Trophoblast cell (in vitro differentiated cells and primary cell): ENCODE measurements around the gene LRCH1.

Experiments used
- DNase-seq, 2 donors: peaks; one replicate each; pipeline ENCODE4 v3.0.0-alpha.2; 2016
- H2AFZ ChIP-seq: 2 replicates; pipeline ENCODE4 v1.6.1; 2013; ENCODE audit warnings: low read length, moderate library complexity, mild to moderate bottlenecking; ENCODE audit not compliant: insufficient read depth, poor library complexity
- H2AK5ac ChIP-seq: 2 replicates; pipeline ENCODE4 v1.6.1; 2013; ENCODE audit warnings: mild to moderate bottlenecking, low read length
- H2BK120ac ChIP-seq: 2 replicates; pipeline ENCODE4 v1.6.1; 2013; ENCODE audit warnings: low read length, mild to moderate bottlenecking, moderate library complexity; ENCODE audit not compliant: insufficient read depth, poor library complexity
- H2BK12ac ChIP-seq: 2 replicates; pipeline ENCODE4 v1.6.1; 2013; ENCODE audit warnings: mild to moderate bottlenecking, low read length, moderate library complexity
- H2BK5ac ChIP-seq: 2 replicates; pipeline ENCODE4 v1.6.1; 2013; ENCODE audit warnings: low read length, low read depth, moderate library complexity, mild to moderate bottlenecking; ENCODE audit not compliant: poor library complexity
- H3K14ac ChIP-seq: 2 replicates; pipeline ENCODE4 v1.6.1; 2013; ENCODE audit warnings: mild to moderate bottlenecking, low read length
- H3K18ac ChIP-seq: 2 replicates; pipeline ENCODE4 v1.6.1; 2013; ENCODE audit warnings: mild to moderate bottlenecking, low read length
- H3K23ac ChIP-seq: 2 replicates; pipeline ENCODE4 v1.6.1; 2013; ENCODE audit warnings: low read length
- H3K27ac ChIP-seq: 2 replicates; pipeline ENCODE4 v1.5.1; 2013; ENCODE audit warnings: low read depth, mild to moderate bottlenecking, inconsistent platforms, low read length, moderate library complexity
- H3K27me3 ChIP-seq: 2 replicates; pipeline ENCODE4 v1.6.1; 2013; ENCODE audit warnings: inconsistent platforms, mild to moderate bottlenecking, low read length, moderate library complexity; ENCODE audit not compliant: insufficient read depth
- H3K36me3 ChIP-seq, 2 experiments: 1 replicate in 1 of 2; 2 replicates in 1 of 2; pipeline ENCODE4 v1.6.1; 2013; ENCODE audit warnings: low read length in 2 of 2, mild to moderate bottlenecking in 2 of 2, moderate library complexity in 1 of 2; ENCODE audit not compliant: insufficient read depth in 2 of 2, control insufficient read depth in 1 of 2
- H3K4ac ChIP-seq: 2 replicates; pipeline ENCODE4 v1.6.1; 2013; ENCODE audit warnings: low read depth, mild to moderate bottlenecking, low read length, moderate library complexity
- H3K4me1 ChIP-seq, 2 experiments: 1 replicate in 1 of 2; 2 replicates in 1 of 2; pipeline ENCODE4 v1.6.1; 2013; ENCODE audit warnings: low read length in 2 of 2, mild to moderate bottlenecking in 2 of 2, moderate library complexity in 1 of 2; ENCODE audit not compliant: insufficient read depth in 2 of 2, control insufficient read depth in 1 of 2
- H3K4me2 ChIP-seq: 2 replicates; pipeline ENCODE4 v1.6.1; 2013; ENCODE audit warnings: inconsistent platforms, mild to moderate bottlenecking, low read length, moderate library complexity
- H3K4me3 ChIP-seq: 2 replicates; pipeline ENCODE4 v1.5.1; 2013; ENCODE audit warnings: mild to moderate bottlenecking, low read depth, low read length, inconsistent platforms
- H3K79me1 ChIP-seq: one replicate; pipeline ENCODE4 v1.6.1; 2013; ENCODE audit warnings: low read length
- H3K79me2 ChIP-seq: 2 replicates; pipeline ENCODE4 v1.6.1; 2013; ENCODE audit warnings: low read length, mild to moderate bottlenecking; ENCODE audit not compliant: control insufficient read depth, insufficient read depth, poor library complexity
- H3K9ac ChIP-seq: 2 replicates; pipeline ENCODE4 v1.6.1; 2013; ENCODE audit warnings: mild to moderate bottlenecking, low read length
- H3K9me3 ChIP-seq: 2 replicates; pipeline ENCODE4 v1.6.1; 2013; ENCODE audit warnings: low read depth, mild to moderate bottlenecking, control low read depth, inconsistent platforms, low read length; ENCODE audit not compliant: insufficient read depth
- H4K12ac ChIP-seq: 2 replicates; pipeline ENCODE4 v1.6.1; 2013; ENCODE audit warnings: low read depth, mild to moderate bottlenecking, low read length, moderate library complexity
- H4K8ac ChIP-seq: 2 replicates; pipeline ENCODE4 v1.6.1; 2013; ENCODE audit warnings: low read depth, mild to moderate bottlenecking, low read length, moderate library complexity
- H4K91ac ChIP-seq: one replicate; pipeline ENCODE4 v1.6.1; 2013; ENCODE audit warnings: low read depth, mild to moderate bottlenecking, low read length, moderate library complexity
- WGBS: extraction: QIAGEN DNeasy Blood & Tissue Kit; methylation state at CpG from one replicate; pipeline ENCODE4 v1.1.7; 2013; ENCODE audit warnings: missing lambda C conversion rate; ENCODE audit not compliant: insufficient read length, insufficient coverage; ENCODE audit errors: extremely low coverage; 5-methylcytosine and 5-hydroxymethylcytosine counted together

LRCH1 gene

DNA sequence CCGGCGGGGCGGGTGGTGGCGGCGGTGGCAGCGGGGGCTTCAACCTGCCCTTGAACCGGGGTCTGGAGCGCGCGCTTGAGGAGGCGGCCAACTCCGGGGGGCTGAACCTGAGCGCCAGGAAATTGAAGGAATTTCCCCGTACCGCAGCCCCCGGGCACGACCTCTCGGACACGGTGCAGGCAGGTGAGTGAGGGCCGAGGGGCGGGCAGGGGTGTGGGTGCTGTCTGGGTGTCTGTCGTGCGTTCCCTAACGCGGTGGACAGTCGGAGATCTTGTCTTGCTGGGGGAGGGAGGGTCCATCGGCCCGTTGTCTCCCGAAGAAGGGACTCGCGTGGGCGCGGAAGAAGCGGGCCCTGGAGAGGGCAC is 533 bp downstream of the LRCH1 start:
- Histone ChIP-seq H3K4me3 (peak overlapping the region; percentile 98), H3K9ac (peak overlapping the region; percentile 97), H3K36me3 (no peaks in the 10 kb centered on the region), H3K27ac (peak overlapping the region; percentile 76), H4K12ac (peak overlapping the region; percentile 49), H2AK5ac (peak overlapping the region; percentile 40), H3K27me3 (no peaks in the 10 kb centered on the region), H3K4me2 (peak overlapping the region; percentile 82), H3K79me2 (peaks cover 22% of the 10 kb centered on the region), H3K18ac (peak overlapping the region; percentile 97), H2AFZ (peak overlapping the region; percentile 34), H3K14ac (peak overlapping the region; percentile 91), H2BK120ac (peak overlapping the region; percentile 88), H2BK5ac (peak overlapping the region; percentile 53), H3K9me3 (no peaks in the 10 kb centered on the region), H4K8ac (peak overlapping the region; percentile 40), H3K4me1 (peaks cover 6 to 12% of the 10 kb centered on the region in 2 experiments), H3K79me1 (peaks cover 24% of the 10 kb centered on the region), H4K91ac (peak overlapping the region; percentile 80), H3K23ac (no peak overlapping the region), H2BK12ac (peak overlapping the region; percentile 37), H3K4ac (peak overlapping the region; percentile 91)
- DNase-seq = peak in 1 of 2 donors; percentile 13
- WGBS = no CpG with 5 or more reads among the region's 34 CpGs

GRCh38 chr13:46553886-46554858 is 1.2 kb downstream of the LRCH1 start:
- Histone ChIP-seq H2BK5ac (peak overlapping the region; percentile 53), H3K9ac (peak overlapping the region; percentile 97), H3K4me1 (peaks cover 6 to 12% of the 10 kb centered on the region in 2 experiments), H4K91ac (peak overlapping the region; percentile 80), H3K27ac (peak overlapping the region; percentile 76), H4K8ac (peak overlapping the region; percentile 68), H3K4me2 (peak overlapping the region; percentile 82), H3K23ac (no peak overlapping the region), H3K27me3 (no peaks in the 10 kb centered on the region), H3K36me3 (no peaks in the 10 kb centered on the region), H2AFZ (peak overlapping the region; percentile 55), H3K4me3 (peak overlapping the region; percentile 98), H3K79me1 (peaks cover 24% of the 10 kb centered on the region), H2BK120ac (peak overlapping the region; percentile 88), H3K79me2 (peaks cover 24% of the 10 kb centered on the region), H2BK12ac (peak overlapping the region; percentile 37), H3K18ac (peak overlapping the region; percentile 97), H3K4ac (peak overlapping the region; percentile 91), H3K9me3 (no peaks in the 10 kb centered on the region), H2AK5ac (peak overlapping the region; percentile 40), H4K12ac (peak overlapping the region; percentile 59), H3K14ac (peak overlapping the region; percentile 91)
- no CpG with 5 or more reads among the region's 75 CpGs for WGBS
- DNase-seq = peak; percentile 54 to 71

DNA sequence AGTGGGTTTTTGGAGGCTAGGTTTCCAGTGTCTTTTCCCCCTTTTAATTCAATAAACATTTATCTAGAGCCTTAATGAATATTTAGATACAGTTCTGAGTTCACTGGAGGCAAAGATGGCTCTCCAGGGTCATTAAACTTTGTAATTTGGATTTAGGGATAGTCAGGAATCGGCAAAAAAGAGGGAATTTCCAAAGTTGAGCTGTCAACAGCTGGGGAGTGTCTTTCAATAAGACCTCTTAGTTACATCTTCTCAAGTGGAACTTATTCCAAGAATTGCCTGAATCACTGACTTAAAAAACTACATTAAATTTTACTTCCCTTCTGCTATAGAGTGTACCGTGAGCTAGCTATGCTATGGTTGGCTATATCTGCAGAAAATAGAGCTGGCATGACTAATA is 2.0 kb downstream of the LRCH1 start:
- H3K79me1 ChIP-seq = peaks cover 24% of the 10 kb centered on the region
- peak overlapping the region; percentile 82 for H3K4me2 ChIP-seq
- DNase-seq = no peak
- H4K91ac ChIP-seq = no peak overlapping the region
- no peak overlapping the region for H3K27ac ChIP-seq
- peaks cover 24% of the 10 kb centered on the region for H3K79me2 ChIP-seq
- H3K27me3 ChIP-seq = no peaks in the 10 kb centered on the region
- no peak overlapping the region for H3K23ac ChIP-seq
- peak overlapping the region; percentile 37 for H2BK5ac ChIP-seq
- H3K36me3 ChIP-seq = no peaks in the 10 kb centered on the region
- H3K9ac ChIP-seq = peak overlapping the region; percentile 49
- H3K4me1 ChIP-seq = peaks cover 6 to 12% of the 10 kb centered on the region in 2 experiments
- H2BK120ac ChIP-seq = no peak overlapping the region
- no peak overlapping the region for H4K12ac ChIP-seq
- H2AFZ ChIP-seq = peak overlapping the region; percentile 55
- no peak overlapping the region for H3K18ac ChIP-seq
- no CpG with 5 or more reads among the region's 2 CpGs for WGBS
- no peaks in the 10 kb centered on the region for H3K9me3 ChIP-seq
- H4K8ac ChIP-seq = peak overlapping the region; percentile 68
- H2AK5ac ChIP-seq = no peak overlapping the region
- peak overlapping the region; percentile 98 for H3K4me3 ChIP-seq
- H3K14ac ChIP-seq = no peak overlapping the region
- H2BK12ac ChIP-seq = no peak overlapping the region
- H3K4ac ChIP-seq = peak overlapping the region; percentile 91

GRCh38 chr13:46555722-46556417 is 2.9 kb downstream of the LRCH1 start:
- H2BK5ac ChIP-seq = no peak overlapping the region
- H2AK5ac ChIP-seq = no peak overlapping the region
- no peak overlapping the region for H2AFZ ChIP-seq
- H2BK12ac ChIP-seq = no peak overlapping the region
- DNase-seq = no peak
- H3K4ac ChIP-seq = no peak overlapping the region
- no peak overlapping the region for H3K9ac ChIP-seq
- WGBS = no CpG with 5 or more reads among the region's 4 CpGs
- H3K4me2 ChIP-seq = no peak overlapping the region
- H3K36me3 ChIP-seq = no peaks in the 10 kb centered on the region
- H3K14ac ChIP-seq = no peak overlapping the region
- no peaks in the 10 kb centered on the region for H3K9me3 ChIP-seq
- H3K4me1 ChIP-seq = peaks cover 6 to 12% of the 10 kb centered on the region in 2 experiments
- H3K79me1 ChIP-seq = peaks cover 24% of the 10 kb centered on the region
- no peak overlapping the region for H3K27ac ChIP-seq
- H3K4me3 ChIP-seq = no peak overlapping the region
- H3K23ac ChIP-seq = no peak overlapping the region
- no peak overlapping the region for H4K91ac ChIP-seq
- H4K12ac ChIP-seq = no peak overlapping the region
- H3K18ac ChIP-seq = no peak overlapping the region
- H4K8ac ChIP-seq = no peak overlapping the region
- H3K79me2 ChIP-seq = peaks cover 24% of the 10 kb centered on the region
- no peak overlapping the region for H2BK120ac ChIP-seq
- H3K27me3 ChIP-seq = no peaks in the 10 kb centered on the region
